ENCODE results near the gene NF1.
"Not testable (repeated sequence)": the region's sequence is repeated elsewhere in the genome, so short reads cannot be mapped to it uniquely, and the experiment has no call there.

NF1 gene

GRCh38 chr17:31252741-31253140 is 158.0 kb downstream of the NF1 start:
- no peak for DNase-seq (ENCODE audit: low read depth in 3 of 3)

DNA sequence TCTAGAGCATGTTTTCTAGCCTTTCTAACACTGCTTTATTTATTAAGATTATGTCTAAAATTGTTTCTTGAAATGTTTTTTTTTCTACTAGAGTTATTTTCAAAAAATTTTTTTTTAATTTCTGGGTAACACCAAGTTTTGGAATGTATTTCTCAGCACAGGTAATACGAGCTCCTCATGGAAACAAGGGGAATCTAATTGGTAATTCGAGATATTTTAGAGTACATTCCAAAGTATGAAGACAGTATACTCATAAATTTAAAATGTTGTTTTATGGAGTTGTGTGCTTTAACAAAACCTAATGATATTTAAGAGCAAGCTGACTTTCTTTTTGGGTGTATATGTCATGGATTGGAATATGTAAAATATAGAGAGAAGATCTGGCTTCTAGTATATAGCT is 159.9 kb downstream of the NF1 start:
- no peak for DNase-seq (ENCODE audit: low read depth in 3 of 3)

- DNase-seq (ENCODE audit: low read depth in 3 of 3), result no peak
These were observed 162.2 kb downstream of the NF1 start for GRCh38 chr17:31256936-31257335.

DNA sequence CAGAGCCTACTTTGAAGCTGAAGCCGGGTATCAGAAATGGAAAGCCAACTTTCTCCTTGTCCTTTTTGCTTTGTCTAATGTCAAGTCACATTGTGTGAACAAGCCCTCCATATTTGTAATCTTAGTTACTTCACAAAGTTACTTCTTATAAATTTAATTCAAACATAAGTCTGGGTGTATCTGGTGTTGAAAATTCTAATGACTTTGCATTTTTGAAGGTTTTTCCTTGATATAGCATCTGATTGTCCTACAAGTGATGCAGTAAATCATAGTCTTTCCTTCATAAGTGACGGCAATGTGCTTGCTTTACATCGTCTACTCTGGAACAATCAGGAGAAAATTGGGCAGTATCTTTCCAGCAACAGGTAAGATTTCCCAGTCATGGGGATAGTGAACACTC is 165.4 kb downstream of the NF1 start:
- DNase-seq (ENCODE audit: low read depth in 3 of 3), result no peak

GRCh38 chr17:31261601-31262000 is 166.8 kb downstream of the NF1 start:
- DNase-seq (ENCODE audit: low read depth in 3 of 3), result no peak

- not testable (repeated sequence) for DNase-seq (ENCODE audit: low read depth in 3 of 3)
These were observed 168.1 kb downstream of the NF1 start for GRCh38 chr17:31262923-31263322.

- no peak for DNase-seq (ENCODE audit: low read depth in 3 of 3)
These were observed 171.3 kb downstream of the NF1 start for GRCh38 chr17:31266042-31266441.

GRCh38 chr17:31269036-31269577 is 174.3 kb downstream of the NF1 start:
- no peak for DNase-seq (ENCODE audit: low read depth in 3 of 3)

GRCh38 chr17:31269578-31269983 is 174.8 kb downstream of the NF1 start:
- no peak for DNase-seq (ENCODE audit: low read depth in 3 of 3)

DNA sequence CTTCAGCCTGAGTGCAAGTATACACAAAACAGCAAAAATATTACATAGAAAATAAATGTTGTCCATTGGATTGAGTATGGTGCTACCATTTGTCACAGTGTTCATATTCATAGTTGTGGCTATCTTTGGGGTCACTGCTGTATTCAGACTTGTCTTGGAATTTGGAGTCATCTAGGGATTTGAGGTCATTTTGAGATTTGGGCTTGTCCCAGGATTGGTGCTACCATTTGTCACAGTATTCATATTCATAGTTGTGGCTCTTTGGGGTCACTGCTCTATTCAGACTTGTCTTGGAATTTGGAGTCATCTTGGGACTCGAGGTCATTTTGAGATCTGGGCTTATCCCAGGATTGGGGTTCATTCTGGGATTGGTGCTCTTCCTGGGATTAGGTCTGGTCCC is 177.5 kb downstream of the NF1 start:
- no peak for DNase-seq (ENCODE audit: low read depth in 3 of 3)

- DNase-seq (ENCODE audit: low read depth in 3 of 3), result no peak
These were observed 178.0 kb downstream of the NF1 start for GRCh38 chr17:31272803-31273202.

DNA sequence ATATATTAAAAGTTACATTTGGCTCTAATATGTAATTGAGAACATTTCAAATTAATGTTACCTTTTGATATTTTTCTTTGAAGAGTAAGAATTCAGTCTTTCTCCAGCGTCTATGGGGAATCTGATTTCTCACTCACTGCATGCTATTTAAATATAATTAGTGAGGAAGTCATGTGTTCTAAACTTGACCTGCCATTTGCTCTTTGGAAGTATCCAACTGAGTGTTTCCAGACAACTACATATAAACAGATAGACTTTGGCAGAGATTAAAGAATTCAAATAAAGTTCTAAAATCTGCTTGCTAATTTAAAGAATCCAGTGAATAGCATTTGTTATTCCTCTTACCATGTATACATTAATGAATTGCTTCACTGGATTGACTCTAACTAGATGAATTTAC is 178.7 kb downstream of the NF1 start:
- no peak for DNase-seq (ENCODE audit: low read depth in 3 of 3)

GRCh38 chr17:31274252-31274651 is 179.5 kb downstream of the NF1 start:
- DNase-seq (ENCODE audit: low read depth in 3 of 3), result no peak

DNA sequence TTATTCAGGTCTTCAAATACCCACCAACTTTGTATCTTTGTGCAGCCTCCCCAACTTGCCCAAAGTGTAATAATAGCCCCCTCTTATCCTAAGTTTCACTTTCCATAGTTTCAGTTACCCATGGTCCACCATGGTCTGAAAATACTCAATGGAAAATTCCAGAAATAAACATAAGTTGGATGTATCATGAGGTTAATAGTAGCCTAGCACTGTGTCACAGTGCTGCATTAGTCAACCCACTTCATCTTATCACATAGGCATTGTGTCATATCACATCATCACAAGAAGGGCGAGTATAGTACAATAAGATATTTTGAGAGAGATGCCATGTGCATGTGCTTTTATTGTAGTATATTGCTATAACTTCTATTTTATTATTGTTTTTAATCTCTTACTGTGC is 180.3 kb downstream of the NF1 start:
- no peak for DNase-seq (ENCODE audit: low read depth in 3 of 3)

- no peak for DNase-seq (ENCODE audit: low read depth in 3 of 3)
These were observed 184.6 kb downstream of the NF1 start for GRCh38 chr17:31279401-31279800.

GRCh38 chr17:31281061-31281460 is 186.3 kb downstream of the NF1 start:
- DNase-seq (ENCODE audit: low read depth in 3 of 3), result no peak

DNA sequence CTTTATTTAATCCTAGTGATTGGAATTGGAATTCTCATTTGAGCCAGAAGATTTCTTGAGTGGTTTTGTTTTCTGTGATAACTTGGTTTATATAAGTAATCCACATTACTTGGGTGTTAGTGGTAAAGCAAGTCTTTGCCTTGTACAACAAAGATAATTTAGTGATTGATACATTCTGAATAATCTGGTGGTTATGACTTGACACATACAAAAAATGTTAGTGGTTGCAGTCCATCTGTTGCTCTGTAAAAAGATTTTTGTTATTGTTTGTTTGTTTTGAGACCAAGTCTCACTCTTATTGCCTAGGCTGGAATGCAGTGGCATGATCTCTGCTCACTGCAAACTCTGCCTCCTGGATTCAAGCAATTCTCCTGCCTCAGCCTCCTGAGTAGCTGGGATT is 189.1 kb downstream of the NF1 start:
- no peak for DNase-seq (ENCODE audit: low read depth in 3 of 3)

DNA sequence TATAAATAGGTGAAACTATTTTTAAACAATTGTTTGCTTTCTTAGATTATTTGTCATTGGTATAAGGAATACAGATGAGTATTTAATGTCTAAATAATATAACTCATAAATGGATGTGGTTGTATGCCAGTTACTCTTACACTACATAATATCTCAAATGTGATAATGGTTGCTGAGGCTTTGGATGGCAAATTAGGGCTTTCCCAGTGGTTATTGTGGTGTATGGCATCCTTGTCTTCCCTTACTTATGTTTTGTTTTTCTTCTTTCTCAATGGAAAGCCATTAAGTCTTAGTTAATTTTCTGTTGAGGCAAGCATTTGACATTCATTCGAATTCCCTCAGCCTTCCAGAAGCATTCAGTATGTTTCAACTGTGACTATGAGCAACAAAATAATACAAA is 191.8 kb downstream of the NF1 start:
- no peak for DNase-seq (ENCODE audit: low read depth in 3 of 3)

DNA sequence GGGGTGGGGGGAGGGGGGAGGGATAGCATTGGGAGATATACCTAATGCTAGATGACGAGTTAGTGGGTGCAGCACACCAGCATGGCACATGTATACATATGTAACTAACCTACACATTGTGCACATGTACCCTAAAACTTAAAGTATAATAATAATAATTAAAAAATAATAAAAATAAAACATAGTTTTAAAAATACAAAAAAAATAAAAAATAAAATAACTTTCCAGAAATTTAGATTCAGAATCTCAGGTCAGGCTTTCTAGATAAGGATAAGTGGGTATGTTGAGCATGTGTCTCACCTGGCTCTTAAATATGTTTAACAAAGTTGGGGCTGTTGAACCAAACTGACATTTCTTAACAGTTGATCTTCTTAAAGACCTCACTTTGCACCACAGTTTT is 193.2 kb downstream of the NF1 start:
- not testable (repeated sequence) for DNase-seq (ENCODE audit: low read depth in 3 of 3)

DNA sequence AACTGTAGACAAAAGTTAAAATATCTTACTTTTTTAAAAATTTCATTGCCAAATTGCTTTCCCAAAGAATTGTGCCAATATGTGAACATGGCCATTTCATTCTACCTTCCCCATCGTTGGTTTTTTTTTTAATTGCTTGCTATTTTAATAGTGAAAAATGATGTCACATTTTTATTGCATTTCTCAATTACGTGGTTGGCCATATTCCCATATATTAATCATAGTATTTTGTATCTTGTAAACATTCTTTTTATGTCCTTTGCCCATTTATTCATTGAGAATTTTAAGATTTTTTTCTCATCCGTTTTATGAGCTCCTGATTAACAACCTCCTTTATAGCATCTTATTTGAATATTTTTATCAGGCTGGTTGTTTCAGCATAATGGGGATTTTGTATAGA is 195.0 kb downstream of the NF1 start:
- DNase-seq (ENCODE audit: low read depth in 3 of 3), result no peak

GRCh38 chr17:31291820-31292219 is 197.0 kb downstream of the NF1 start:
- no peak for DNase-seq (ENCODE audit: low read depth in 3 of 3)

- DNase-seq (ENCODE audit: low read depth in 3 of 3), result no peak
These were observed 198.8 kb downstream of the NF1 start for GRCh38 chr17:31293581-31293980.

GRCh38 chr17:31294231-31294630 is 199.5 kb downstream of the NF1 start:
- no peak for DNase-seq (ENCODE audit: low read depth in 3 of 3)

GRCh38 chr17:31294820-31295488 is 200.2 kb downstream of the NF1 start:
- DNase-seq (ENCODE audit: low read depth in 3 of 3), result no peak
